Neural cell (in vitro differentiated cells): Measurements from ENCODE around the gene FAM117B. TPM values are rescaled to one million over a fixed set of nuclear protein-coding genes. Genes with fewer than 3 reads are reported as not detected.

Source experiments
- H2AFZ ChIP-seq: fragments of 200-600, 300-800 bp; sonication (generic), shearing (Covaris generic); 2 replicates; pipeline ENCODE4 v1.6.0; 2014; ENCODE audit warnings: low read depth, mild to moderate bottlenecking, antibody characterized with exemption, low read length, moderate library complexity
- H3F3A ChIP-seq: fragments of 200-600 bp; shearing (Covaris generic); 2 replicates; pipeline ENCODE4 v1.6.1; 2016; ENCODE audit warnings: mild to moderate bottlenecking, moderate library complexity, mixed read lengths, antibody characterized with exemption, low read length; ENCODE audit not compliant: insufficient read depth, poor library complexity, severe bottlenecking
- H3K27ac ChIP-seq: fragments of 200-600, 300-800 bp; sonication (generic), shearing (Covaris generic); 2 replicates; pipeline ENCODE4 v1.5.1; 2014; ENCODE audit warnings: mild to moderate bottlenecking, low read length, moderate library complexity
- H3K27me3 ChIP-seq: fragments of 300-800, 200-600 bp; sonication (generic), shearing (Covaris generic); 2 replicates; pipeline ENCODE4 v1.6.0; 2014; ENCODE audit warnings: mild to moderate bottlenecking, low read depth, low read length, moderate library complexity; ENCODE audit not compliant: insufficient read depth
- H3K36me3 ChIP-seq: fragments of 300-800, 200-600 bp; sonication (generic), shearing (Covaris generic); 2 replicates; pipeline ENCODE4 v1.5.1; 2014; ENCODE audit warnings: mild to moderate bottlenecking, antibody characterized with exemption, low read length, moderate library complexity; ENCODE audit not compliant: insufficient read depth
- H3K4me2 ChIP-seq: fragments of 300-800, 200-600 bp; sonication (generic), shearing (Covaris generic); 2 replicates; pipeline ENCODE4 v1.6.0; 2014; ENCODE audit warnings: mild to moderate bottlenecking, low read length
- H3K4me3 ChIP-seq: fragments of 300-800, 200-600 bp; sonication (generic), shearing (Covaris generic); 2 replicates; pipeline ENCODE4 v1.5.1; 2014; ENCODE audit warnings: mild to moderate bottlenecking, low read length, moderate library complexity
- H3K79me2 ChIP-seq: fragments of 200-600 bp; shearing (Covaris generic); replicated peaks from 2 replicates; pipeline ENCODE4 v1.6.0; 2014; ENCODE audit warnings: mild to moderate bottlenecking, low read length, moderate library complexity; ENCODE audit not compliant: insufficient read depth
- H3K9ac ChIP-seq: fragments of 300-800, 200-600 bp; sonication (generic), shearing (Covaris generic); 2 replicates; pipeline ENCODE4 v1.6.1; 2016; ENCODE audit warnings: mild to moderate bottlenecking, low read length, mixed read lengths
- H3K9me2 ChIP-seq: fragments of 200-600 bp; shearing (Covaris generic); 2 replicates; pipeline ENCODE4 v1.6.1; 2016; ENCODE audit warnings: mild to moderate bottlenecking, low read length, mixed read lengths; ENCODE audit not compliant: insufficient read depth
- H3K9me3 ChIP-seq: fragments of 200-600, 300-800 bp; sonication (generic), shearing (Covaris generic); 2 replicates; pipeline ENCODE4 v1.6.1; 2016; ENCODE audit warnings: mild to moderate bottlenecking, mixed run types, low read length, moderate library complexity, mixed read lengths
- H4K20me1 ChIP-seq: fragments of 200-600 bp; shearing (Covaris generic); 2 replicates; pipeline ENCODE4 v1.6.1; 2016; ENCODE audit warnings: mild to moderate bottlenecking, mixed run types; ENCODE audit not compliant: insufficient read depth
- EP300 ChIP-seq: fragments of 450-650 bp; conservative IDR thresholded peaks from 2 replicates; pipeline ENCODE4 v1.6.1; 2014; ENCODE audit warnings: antibody characterized with exemption, mild to moderate bottlenecking, moderate library complexity; ENCODE audit not compliant: poor library complexity, severe bottlenecking
- EZH2 ChIP-seq: fragments of 200-600, 300-800 bp; shearing (Covaris generic), sonication (generic); IDR thresholded peaks from 2 replicates; pipeline ENCODE4 v1.6.1; 2014; ENCODE audit warnings: antibody characterized with exemption, low read length, borderline replicate concordance, mild to moderate bottlenecking; ENCODE audit not compliant: insufficient read depth, poor library complexity, severe bottlenecking
- MXI1 ChIP-seq: fragments of 450-650 bp; conservative IDR thresholded peaks from 2 replicates; pipeline ENCODE4 v1.6.1; 2014; ENCODE audit warnings: antibody characterized with exemption, mild to moderate bottlenecking; ENCODE audit not compliant: poor library complexity, severe bottlenecking
- POLR2AphosphoS5 ChIP-seq: IDR thresholded peaks from 2 replicates; pipeline ENCODE4 v1.6.1; 2012
- RAD21 ChIP-seq: fragments of 450-650 bp; conservative IDR thresholded peaks from 2 replicates; pipeline ENCODE4 v1.6.1; 2014; ENCODE audit warnings: antibody characterized with exemption, mild to moderate bottlenecking, moderate library complexity
- SMC3 ChIP-seq: fragments of 450-650 bp; conservative IDR thresholded peaks from 2 replicates; pipeline ENCODE4 v1.6.1; 2014; ENCODE audit warnings: antibody characterized with exemption, mild to moderate bottlenecking, moderate library complexity; ENCODE audit not compliant: poor library complexity
- TAF1 ChIP-seq: IDR thresholded peaks from 2 replicates; pipeline ENCODE4 v1.6.1; 2012; ENCODE audit warnings: low read depth
- polyA plus RNA-seq: library from polyadenylated mRNA; depleted of rRNA; stranded (reverse); fragments of >200 nt; gene quantifications from 2 replicates; pipeline ENCODE4 v1.2.3, GENCODE V29; 2014
- TF ChIP-seq, protein P1 (sequence below): IDR thresholded peaks from 2 replicates; pipeline ENCODE4 v1.6.1; 2012; ENCODE audit warnings: borderline replicate concordance
- TF ChIP-seq, protein P2 (sequence below): fragments of 450-650 bp; IDR thresholded peaks from 2 replicates; pipeline ENCODE4 v1.5.1; 2014; ENCODE audit warnings: antibody characterized with exemption, mild to moderate bottlenecking, moderate library complexity; ENCODE audit not compliant: poor library complexity, severe bottlenecking

Gene FAM117B
- polyA plus RNA-seq, 1 donor from 2014 or later, result 32.9 TPM

- TF ChIP-seq, protein P1, sequence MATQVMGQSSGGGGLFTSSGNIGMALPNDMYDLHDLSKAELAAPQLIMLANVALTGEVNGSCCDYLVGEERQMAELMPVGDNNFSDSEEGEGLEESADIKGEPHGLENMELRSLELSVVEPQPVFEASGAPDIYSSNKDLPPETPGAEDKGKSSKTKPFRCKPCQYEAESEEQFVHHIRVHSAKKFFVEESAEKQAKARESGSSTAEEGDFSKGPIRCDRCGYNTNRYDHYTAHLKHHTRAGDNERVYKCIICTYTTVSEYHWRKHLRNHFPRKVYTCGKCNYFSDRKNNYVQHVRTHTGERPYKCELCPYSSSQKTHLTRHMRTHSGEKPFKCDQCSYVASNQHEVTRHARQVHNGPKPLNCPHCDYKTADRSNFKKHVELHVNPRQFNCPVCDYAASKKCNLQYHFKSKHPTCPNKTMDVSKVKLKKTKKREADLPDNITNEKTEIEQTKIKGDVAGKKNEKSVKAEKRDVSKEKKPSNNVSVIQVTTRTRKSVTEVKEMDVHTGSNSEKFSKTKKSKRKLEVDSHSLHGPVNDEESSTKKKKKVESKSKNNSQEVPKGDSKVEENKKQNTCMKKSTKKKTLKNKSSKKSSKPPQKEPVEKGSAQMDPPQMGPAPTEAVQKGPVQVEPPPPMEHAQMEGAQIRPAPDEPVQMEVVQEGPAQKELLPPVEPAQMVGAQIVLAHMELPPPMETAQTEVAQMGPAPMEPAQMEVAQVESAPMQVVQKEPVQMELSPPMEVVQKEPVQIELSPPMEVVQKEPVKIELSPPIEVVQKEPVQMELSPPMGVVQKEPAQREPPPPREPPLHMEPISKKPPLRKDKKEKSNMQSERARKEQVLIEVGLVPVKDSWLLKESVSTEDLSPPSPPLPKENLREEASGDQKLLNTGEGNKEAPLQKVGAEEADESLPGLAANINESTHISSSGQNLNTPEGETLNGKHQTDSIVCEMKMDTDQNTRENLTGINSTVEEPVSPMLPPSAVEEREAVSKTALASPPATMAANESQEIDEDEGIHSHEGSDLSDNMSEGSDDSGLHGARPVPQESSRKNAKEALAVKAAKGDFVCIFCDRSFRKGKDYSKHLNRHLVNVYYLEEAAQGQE, result no peak
- H3K9me3 ChIP-seq, result no peaks in the 10 kb centered on the region
- no peak overlapping the region for H3K27ac ChIP-seq
- H3K4me2 ChIP-seq, result no peak overlapping the region
- H3K9me2 ChIP-seq, result no peaks in the 10 kb centered on the region
- no peaks in the 10 kb centered on the region for H3K36me3 ChIP-seq
- no peaks in the 10 kb centered on the region for H3K27me3 ChIP-seq
- H3F3A ChIP-seq, result peaks cover 9% of the 10 kb centered on the region
- H3K79me2 ChIP-seq, result no peaks in the 10 kb centered on the region
- no peaks in the 10 kb centered on the region for H4K20me1 ChIP-seq
- no peak overlapping the region for H3K4me3 ChIP-seq
- H2AFZ ChIP-seq, result no peak overlapping the region
- no peak overlapping the region for H3K9ac ChIP-seq
These were observed 21.3 kb upstream of the FAM117B start for GRCh38 chr2:202613479-202613878.

GRCh38 chr2:202624133-202624532 lies 10.6 kb upstream of the FAM117B start:
- no peaks in the 10 kb centered on the region for H3K79me2 ChIP-seq
- H3K4me3 ChIP-seq, result no peak overlapping the region
- no peaks in the 10 kb centered on the region for H3K36me3 ChIP-seq
- H3K9me2 ChIP-seq, result no peaks in the 10 kb centered on the region
- H3K27me3 ChIP-seq, result no peaks in the 10 kb centered on the region
- no peak overlapping the region for H2AFZ ChIP-seq
- no peak overlapping the region for H3K27ac ChIP-seq
- no peaks in the 10 kb centered on the region for H3F3A ChIP-seq
- TF ChIP-seq EP300, result no peak
- TF ChIP-seq EZH2, result no peak
- TF ChIP-seq TAF1, result no peak
- TF ChIP-seq RAD21, result no peak
- no peak for TF ChIP-seq SMC3
- TF ChIP-seq MXI1, result no peak
- no peak for TF ChIP-seq POLR2AphosphoS5
- TF ChIP-seq, protein P2, sequence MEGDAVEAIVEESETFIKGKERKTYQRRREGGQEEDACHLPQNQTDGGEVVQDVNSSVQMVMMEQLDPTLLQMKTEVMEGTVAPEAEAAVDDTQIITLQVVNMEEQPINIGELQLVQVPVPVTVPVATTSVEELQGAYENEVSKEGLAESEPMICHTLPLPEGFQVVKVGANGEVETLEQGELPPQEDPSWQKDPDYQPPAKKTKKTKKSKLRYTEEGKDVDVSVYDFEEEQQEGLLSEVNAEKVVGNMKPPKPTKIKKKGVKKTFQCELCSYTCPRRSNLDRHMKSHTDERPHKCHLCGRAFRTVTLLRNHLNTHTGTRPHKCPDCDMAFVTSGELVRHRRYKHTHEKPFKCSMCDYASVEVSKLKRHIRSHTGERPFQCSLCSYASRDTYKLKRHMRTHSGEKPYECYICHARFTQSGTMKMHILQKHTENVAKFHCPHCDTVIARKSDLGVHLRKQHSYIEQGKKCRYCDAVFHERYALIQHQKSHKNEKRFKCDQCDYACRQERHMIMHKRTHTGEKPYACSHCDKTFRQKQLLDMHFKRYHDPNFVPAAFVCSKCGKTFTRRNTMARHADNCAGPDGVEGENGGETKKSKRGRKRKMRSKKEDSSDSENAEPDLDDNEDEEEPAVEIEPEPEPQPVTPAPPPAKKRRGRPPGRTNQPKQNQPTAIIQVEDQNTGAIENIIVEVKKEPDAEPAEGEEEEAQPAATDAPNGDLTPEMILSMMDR, result no peak
- TF ChIP-seq, protein P1, result no peak
- no peaks in the 10 kb centered on the region for H3K9me3 ChIP-seq
- no peak overlapping the region for H3K4me2 ChIP-seq
- H3K9ac ChIP-seq, result no peak overlapping the region
- no peaks in the 10 kb centered on the region for H4K20me1 ChIP-seq
